ENCODE results near the gene CLCN3.
A peak's percentile ranks its signal among the peaks of the same experiment; 100 is the strongest.

Gene CLCN3

DNA sequence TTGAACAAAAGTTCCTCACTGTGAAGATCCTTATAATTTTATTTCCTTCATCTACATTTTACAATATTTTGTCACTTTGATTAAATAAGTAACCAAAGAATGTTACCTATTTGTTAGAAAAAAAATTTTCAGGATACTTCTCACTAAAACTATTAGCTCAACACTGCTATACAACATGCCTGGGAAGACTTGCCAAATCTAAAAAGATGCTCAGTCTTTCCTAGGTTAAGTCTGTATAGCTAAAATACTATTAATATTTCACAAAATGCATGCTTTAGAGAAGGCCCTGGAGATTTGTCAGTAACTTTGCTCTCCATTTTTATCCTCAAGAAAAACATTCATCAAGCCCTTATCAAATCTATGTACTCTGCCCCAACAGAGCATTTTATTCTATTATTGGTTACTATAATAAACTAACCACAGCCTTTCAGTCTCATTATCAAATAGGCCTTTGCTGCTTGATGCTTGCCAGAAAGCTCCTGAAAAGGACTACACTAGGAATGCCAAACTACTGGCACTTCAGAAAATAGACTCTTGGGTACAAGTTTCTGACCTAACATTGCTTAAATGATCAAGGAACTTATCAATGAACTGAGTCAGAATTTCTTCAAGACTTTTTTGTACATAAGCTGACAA lies 25.7 kb upstream of the CLCN3 start:
- Histone ChIP-seq H4K20me1 (ENCODE audit: insufficient read depth) (no peaks in the 10 kb centered on the region), H3K36me3 (ENCODE audit: insufficient read depth) (no peaks in the 10 kb centered on the region), H3K27me3 (ENCODE audit: insufficient read depth, low read depth) (no peaks in the 10 kb centered on the region), H3K4me1 (ENCODE audit: low read depth, poor library complexity, severe bottlenecking) (no peaks in the 10 kb centered on the region), H3K4me3 (IDR thresholded peaks at IDR 0.05; ENCODE audit: insufficient read depth, low read depth, low read length) (no peak overlapping the region), H3K9ac (no peak overlapping the region), H3K4me2 (no peak overlapping the region), H2AFZ (ENCODE audit: low read depth) (no peak overlapping the region), H3K79me2 (ENCODE audit: insufficient read depth, low read depth) (no peaks in the 10 kb centered on the region), H3K27ac (no peak overlapping the region)
- TF ChIP-seq, protein P1, sequence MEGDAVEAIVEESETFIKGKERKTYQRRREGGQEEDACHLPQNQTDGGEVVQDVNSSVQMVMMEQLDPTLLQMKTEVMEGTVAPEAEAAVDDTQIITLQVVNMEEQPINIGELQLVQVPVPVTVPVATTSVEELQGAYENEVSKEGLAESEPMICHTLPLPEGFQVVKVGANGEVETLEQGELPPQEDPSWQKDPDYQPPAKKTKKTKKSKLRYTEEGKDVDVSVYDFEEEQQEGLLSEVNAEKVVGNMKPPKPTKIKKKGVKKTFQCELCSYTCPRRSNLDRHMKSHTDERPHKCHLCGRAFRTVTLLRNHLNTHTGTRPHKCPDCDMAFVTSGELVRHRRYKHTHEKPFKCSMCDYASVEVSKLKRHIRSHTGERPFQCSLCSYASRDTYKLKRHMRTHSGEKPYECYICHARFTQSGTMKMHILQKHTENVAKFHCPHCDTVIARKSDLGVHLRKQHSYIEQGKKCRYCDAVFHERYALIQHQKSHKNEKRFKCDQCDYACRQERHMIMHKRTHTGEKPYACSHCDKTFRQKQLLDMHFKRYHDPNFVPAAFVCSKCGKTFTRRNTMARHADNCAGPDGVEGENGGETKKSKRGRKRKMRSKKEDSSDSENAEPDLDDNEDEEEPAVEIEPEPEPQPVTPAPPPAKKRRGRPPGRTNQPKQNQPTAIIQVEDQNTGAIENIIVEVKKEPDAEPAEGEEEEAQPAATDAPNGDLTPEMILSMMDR (conservative IDR thresholded peaks at IDR 0.05; ENCODE audit: low read depth, low read length): no peak

DNA sequence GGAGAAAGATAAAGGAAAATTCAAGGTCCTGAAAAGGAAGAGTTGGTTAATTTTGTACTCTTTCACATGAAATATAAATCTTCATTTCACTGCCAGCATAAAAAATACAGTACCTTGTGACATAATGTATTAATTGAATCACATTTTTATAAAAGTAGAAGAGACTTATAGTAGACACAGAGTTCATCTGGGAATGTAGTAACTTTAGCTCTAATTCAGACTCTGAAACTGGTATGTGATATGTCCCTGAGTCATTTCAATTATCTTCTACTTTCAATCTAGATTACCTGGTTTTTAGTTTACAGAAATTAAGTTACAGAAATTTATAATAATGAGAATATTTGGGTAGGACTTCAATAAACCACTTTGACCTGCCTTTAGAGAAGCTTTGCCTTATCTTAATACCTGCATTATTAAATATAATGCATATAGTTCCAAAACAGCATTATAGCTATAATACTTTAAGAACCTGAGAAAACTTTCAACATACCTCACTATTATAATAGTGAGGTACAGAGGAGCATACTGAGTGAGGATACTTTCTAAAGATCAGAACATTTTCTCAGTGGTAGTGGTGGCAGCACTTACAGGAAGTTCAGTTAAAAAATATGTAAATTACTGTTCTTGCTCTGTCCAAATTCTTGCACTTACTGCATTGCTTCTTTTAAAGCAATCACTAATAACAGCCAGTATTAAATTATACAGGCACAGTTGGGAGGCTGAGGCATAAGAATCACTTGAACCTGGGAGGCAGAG lies 19.2 kb upstream of the CLCN3 start:
- Histone ChIP-seq H3K79me2 (ENCODE audit: insufficient read depth, low read depth) (peaks cover 14% of the 10 kb centered on the region; the same call in 1 of the 2 replicates), H3K4me2 (no peak overlapping the region), H3K36me3 (ENCODE audit: insufficient read depth) (no peaks in the 10 kb centered on the region), H2AFZ (ENCODE audit: low read depth) (no peak overlapping the region), H3K27me3 (ENCODE audit: insufficient read depth, low read depth) (no peaks in the 10 kb centered on the region), H3K27ac (no peak overlapping the region), H4K20me1 (ENCODE audit: insufficient read depth) (no peaks in the 10 kb centered on the region), H3K4me1 (ENCODE audit: low read depth, poor library complexity, severe bottlenecking) (peaks cover 27% of the 10 kb centered on the region), H3K4me3 (IDR thresholded peaks at IDR 0.05; ENCODE audit: insufficient read depth, low read depth, low read length) (no peak overlapping the region), H3K9ac (no peak overlapping the region)
- TF ChIP-seq, protein P1 (conservative IDR thresholded peaks at IDR 0.05; ENCODE audit: low read depth, low read length): no peak

DNA sequence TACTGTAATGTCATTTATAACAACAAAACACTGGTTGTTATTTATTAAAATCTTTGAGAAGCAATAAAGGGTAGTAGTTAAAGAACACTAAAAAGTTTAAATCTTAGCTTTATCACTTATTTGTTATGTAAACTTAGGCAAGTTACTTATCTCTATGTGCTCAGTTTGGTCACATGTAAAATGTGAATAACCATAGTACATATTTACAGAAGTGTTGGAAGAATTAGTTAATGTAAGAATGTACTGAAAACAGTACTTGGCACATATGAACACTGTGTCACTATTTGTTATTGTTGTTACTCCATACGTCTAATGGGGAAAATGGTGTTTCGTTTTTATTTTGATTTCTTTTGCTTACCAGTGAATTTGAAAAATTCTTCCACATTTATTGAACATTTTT lies 17.1 kb upstream of the CLCN3 start:
- H3K4me3 ChIP-seq (IDR thresholded peaks at IDR 0.05; ENCODE audit: insufficient read depth, low read depth, low read length): no peak overlapping the region
- no peak overlapping the region for H2AFZ ChIP-seq (ENCODE audit: low read depth)
- no peak overlapping the region for H3K9ac ChIP-seq
- H3K27ac ChIP-seq: no peak overlapping the region
- H3K27me3 ChIP-seq (ENCODE audit: insufficient read depth, low read depth): no peaks in the 10 kb centered on the region
- TF ChIP-seq, protein P1 (conservative IDR thresholded peaks at IDR 0.05; ENCODE audit: low read depth, low read length): no peak
- H3K79me2 ChIP-seq (ENCODE audit: insufficient read depth, low read depth): peaks cover 19% of the 10 kb centered on the region; the same call in 1 of the 2 replicates
- no peaks in the 10 kb centered on the region for H4K20me1 ChIP-seq (ENCODE audit: insufficient read depth)
- peaks cover 28% of the 10 kb centered on the region for H3K4me1 ChIP-seq (ENCODE audit: low read depth, poor library complexity, severe bottlenecking)
- H3K36me3 ChIP-seq (ENCODE audit: insufficient read depth): no peaks in the 10 kb centered on the region
- H3K4me2 ChIP-seq: no peak overlapping the region

DNA sequence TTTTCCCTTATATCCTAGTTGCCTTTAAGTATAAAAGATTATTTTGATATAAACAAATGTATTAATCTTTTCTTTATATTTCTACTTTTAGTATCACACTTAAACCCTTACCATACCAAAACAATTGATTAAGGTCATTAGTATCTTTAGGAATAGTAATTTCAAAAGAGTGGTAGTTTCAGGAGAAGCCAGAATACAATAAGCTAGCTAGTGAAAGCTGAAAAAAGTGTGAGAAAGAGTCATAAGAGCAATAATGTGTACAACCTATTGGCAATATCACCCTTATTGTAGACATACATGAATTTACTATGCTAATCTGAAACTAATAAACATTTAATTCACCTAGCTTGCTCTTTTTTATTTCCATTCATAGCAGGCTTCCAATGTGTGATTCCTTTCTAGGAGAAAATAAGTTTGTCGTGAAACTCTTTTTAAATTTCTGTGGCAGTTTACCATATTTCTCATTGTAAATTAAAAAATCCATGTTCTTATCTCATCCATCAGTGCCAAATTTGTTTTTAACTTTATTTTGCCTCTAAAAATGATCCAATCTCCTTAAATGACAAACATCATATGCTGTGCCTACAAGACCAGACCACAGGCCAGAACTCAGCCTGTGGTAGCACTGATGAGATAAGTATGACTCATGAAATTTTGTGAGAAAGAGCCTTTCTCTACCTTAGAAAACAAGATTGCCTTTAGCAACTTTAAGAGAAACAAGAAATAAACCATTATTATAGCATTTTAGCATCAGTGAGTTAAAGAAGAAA lies 16.1 kb upstream of the CLCN3 start:
- H3K4me1 ChIP-seq (ENCODE audit: low read depth, poor library complexity, severe bottlenecking): peaks cover 30% of the 10 kb centered on the region
- TF ChIP-seq, protein P1 (conservative IDR thresholded peaks at IDR 0.05; ENCODE audit: low read depth, low read length): no peak
- peaks cover 24% of the 10 kb centered on the region; the same call in 1 of the 2 replicates for H3K79me2 ChIP-seq (ENCODE audit: insufficient read depth, low read depth)
- no peaks in the 10 kb centered on the region for H4K20me1 ChIP-seq (ENCODE audit: insufficient read depth)
- peak overlapping the region; percentile 71 for H3K27ac ChIP-seq
- H3K9ac ChIP-seq: peak overlapping the region; percentile 40
- H3K36me3 ChIP-seq (ENCODE audit: insufficient read depth): no peaks in the 10 kb centered on the region
- H3K4me3 ChIP-seq (IDR thresholded peaks at IDR 0.05; ENCODE audit: insufficient read depth, low read depth, low read length): no peak overlapping the region
- H3K27me3 ChIP-seq (ENCODE audit: insufficient read depth, low read depth): no peaks in the 10 kb centered on the region
- peak overlapping the region; percentile 55 for H3K4me2 ChIP-seq
- no peak overlapping the region for H2AFZ ChIP-seq (ENCODE audit: low read depth)

Data from KMS-11 (cell line).